ENCODE measurements around the gene SIT1.

GRCh38 chr9:35615981-35616680 is 34.6 kb downstream of the SIT1 start:
- no peak for TF ChIP-seq CTCF (IDR thresholded peaks at IDR 0.05)
- no peak for TF ChIP-seq POLR2A (IDR thresholded peaks at IDR 0.05)
- no peak for TF ChIP-seq POLR2AphosphoS5 (IDR thresholded peaks at IDR 0.05)

Measured in prostate gland (tissue), 2 donors.